Central memory CD4-positive, alpha-beta T cell (primary cell): ENCODE data around the gene COG1.
"Not testable (repeated sequence)": the region's sequence is repeated elsewhere in the genome, so short reads cannot be mapped to it uniquely, and the experiment has no call there.

ENCODE experiments used
- DNase-seq: peaks from one replicate; pipeline ENCODE4 v3.0.0; 2022
- total RNA-seq, 3 experiments: gene quantifications; one replicate each; lab custom pipeline; 2026; lab: John Stamatoyannopoulos, UW

Gene COG1, protein sequence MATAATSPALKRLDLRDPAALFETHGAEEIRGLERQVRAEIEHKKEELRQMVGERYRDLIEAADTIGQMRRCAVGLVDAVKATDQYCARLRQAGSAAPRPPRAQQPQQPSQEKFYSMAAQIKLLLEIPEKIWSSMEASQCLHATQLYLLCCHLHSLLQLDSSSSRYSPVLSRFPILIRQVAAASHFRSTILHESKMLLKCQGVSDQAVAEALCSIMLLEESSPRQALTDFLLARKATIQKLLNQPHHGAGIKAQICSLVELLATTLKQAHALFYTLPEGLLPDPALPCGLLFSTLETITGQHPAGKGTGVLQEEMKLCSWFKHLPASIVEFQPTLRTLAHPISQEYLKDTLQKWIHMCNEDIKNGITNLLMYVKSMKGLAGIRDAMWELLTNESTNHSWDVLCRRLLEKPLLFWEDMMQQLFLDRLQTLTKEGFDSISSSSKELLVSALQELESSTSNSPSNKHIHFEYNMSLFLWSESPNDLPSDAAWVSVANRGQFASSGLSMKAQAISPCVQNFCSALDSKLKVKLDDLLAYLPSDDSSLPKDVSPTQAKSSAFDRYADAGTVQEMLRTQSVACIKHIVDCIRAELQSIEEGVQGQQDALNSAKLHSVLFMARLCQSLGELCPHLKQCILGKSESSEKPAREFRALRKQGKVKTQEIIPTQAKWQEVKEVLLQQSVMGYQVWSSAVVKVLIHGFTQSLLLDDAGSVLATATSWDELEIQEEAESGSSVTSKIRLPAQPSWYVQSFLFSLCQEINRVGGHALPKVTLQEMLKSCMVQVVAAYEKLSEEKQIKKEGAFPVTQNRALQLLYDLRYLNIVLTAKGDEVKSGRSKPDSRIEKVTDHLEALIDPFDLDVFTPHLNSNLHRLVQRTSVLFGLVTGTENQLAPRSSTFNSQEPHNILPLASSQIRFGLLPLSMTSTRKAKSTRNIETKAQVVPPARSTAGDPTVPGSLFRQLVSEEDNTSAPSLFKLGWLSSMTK
- total RNA-seq, result 24.3 to 55.4 (median 39.0) reads per million in 3 experiments

DNA sequence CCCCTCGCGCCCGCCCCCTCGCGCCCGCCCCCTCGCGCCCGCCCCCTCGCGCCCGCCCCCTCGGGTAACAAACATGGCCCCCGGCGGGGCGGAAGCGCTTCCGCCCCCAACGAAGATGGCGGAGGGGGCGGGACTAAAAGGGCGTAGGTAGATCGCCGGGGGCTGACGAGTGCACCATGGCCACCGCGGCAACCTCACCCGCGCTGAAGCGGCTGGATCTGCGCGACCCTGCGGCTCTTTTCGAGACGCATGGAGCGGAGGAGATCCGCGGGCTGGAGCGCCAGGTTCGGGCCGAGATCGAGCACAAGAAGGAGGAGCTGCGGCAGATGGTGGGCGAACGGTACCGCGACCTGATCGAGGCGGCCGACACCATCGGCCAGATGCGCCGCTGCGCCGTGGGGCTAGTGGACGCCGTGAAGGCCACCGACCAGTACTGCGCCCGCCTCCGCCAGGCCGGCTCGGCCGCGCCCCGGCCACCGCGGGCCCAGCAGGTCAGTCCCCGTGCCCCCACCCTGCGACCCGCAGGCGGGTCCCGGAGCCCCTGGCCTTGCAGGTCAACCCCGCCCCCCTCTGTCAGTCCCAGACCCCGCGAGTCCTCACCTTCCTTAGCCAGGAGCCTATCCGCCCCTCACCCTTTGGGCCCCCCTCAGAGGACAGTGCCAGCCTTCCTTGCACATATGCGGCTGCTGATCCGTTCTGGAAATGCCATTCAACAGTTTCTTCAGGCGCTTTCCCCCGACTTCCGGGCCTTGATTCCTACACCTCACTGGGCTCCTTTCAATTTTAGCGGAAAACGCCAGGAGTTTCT, at the start of gene COG1:
TSS of gene COG1 (plus strand) at position 162 of the 808 bp plus-strand sequence. CDS start at position 177, 15 bp downstream.
- peak; percentile 77 for DNase-seq

DNA sequence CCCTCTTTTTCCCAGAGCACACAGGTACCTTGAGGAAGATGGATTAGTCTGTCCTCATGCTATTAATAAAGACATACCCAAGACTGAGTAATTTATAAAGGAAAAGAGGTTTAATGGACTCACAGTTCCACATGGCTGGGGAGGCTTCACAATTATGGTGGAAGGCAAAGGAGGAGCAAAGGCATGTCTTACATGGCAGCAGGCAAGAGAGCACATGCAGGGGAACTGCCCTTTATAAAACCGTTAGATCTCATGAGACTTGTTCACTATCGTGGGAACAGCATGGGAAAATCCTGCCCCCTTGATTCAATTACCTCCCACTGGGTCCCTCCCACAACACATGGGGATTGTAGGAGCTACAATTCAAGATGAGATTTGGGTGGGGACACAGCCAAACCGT, 48.6 kb upstream of the COG1 start:
- not testable (repeated sequence) for DNase-seq

DNA sequence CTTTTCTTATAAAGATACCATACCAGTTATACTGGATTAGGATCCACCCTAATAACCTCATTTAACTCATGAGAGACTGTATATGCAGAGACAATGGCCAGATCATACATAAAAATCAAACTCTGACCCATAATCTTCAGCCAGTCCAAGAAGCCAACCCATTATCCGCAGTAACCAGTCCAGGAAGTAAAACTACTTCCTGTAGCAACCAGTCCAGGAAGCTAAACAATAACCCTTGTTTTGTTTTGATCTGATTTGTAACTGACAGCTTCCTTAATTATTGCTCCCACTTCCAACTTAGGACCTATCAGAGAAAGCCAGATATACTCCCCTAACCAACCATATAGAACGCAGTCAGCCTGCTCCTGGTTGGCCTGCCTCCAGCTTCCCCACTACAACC, 47.2 kb upstream of the COG1 start:
- no peak for DNase-seq

DNA sequence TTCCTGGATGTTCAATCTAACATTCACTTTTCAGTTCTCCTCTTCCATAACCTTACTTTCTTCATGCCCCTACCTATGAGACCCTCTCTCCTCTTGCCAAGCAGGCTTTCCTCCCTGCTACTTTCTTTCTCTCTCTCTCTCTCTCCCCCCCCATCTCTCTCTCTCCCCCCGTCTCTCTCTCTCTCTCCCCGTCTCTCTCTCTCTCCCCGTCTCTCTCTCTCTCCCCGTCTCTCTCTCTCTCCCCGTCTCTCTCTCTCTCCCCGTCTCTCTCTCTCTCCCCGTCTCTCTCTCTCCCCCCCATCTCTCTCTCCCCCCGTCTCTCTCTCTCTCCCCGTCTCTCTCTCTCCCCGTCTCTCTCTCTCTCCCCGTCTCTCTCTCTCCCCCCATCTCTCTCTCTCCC, 45.1 kb upstream of the COG1 start:
- DNase-seq, result not testable (repeated sequence)

DNA sequence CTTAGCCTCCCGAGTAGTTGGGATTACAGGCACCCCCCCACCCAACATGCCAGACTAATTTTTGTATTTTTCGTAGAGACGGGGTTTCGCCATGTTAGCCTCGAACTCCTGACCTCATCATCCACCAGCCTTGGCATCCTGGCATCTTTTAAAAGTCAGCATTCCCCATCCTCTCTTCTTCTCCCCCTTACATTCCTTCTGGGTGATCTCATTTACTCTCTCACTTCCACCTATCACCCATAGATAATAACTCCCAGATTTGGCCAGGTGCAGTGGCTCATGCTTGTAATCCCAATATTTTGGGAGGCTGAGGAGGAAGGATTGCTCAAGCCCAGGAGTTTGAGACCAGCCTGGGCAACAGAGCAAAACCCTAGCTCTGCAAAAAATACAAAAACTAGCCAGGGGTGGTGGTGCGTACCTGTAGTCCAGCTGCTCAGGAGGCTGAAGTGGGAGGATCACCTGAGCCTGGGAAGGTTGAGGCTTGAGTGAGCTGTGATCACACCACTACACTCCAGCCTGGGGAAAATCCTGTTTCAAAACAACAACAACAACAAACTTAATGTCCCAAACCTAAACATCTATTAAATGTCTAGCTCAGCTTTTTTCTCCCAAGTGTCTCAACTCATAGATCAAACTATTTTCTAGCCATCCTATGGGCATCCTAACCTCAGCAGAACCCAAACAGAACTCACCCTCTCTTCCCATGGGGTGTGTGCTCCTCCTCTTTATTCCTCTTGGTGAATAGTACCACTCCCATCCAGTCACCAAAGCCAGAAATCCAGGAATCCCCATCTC, 44.1 kb upstream of the COG1 start:
- no peak for DNase-seq

DNA sequence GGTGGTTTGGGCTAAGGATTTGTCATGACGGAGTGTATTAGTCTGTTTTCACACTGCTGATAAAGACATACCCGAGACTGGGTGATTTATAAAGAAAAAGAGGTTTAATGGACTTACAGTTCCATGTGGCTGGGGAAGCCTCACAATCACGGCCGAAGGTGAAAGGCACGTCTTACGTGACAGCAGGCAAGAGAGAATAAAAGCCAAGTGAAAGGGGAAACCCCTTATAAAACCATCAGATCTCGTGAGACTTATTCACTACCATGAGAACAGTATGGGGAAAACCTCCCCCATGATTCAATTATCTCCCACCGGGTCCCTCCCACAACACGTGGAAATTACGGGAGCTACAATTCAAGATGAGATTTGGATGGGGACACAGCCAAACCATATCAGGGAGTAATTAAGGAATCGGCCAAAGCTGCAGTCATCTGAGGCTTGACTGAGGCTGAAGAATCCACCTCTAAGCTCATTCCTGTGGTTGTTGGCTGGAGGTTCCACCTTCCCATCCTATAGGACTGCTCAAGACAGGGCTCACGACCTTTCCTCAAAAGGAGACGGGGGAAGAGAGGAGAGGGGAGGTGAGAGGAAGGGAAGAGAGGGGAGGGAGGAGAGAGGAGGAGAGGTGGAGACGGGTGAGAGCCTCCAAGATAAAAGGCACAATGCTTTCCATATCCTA, 42.1 kb upstream of the COG1 start:
- DNase-seq, result not testable (repeated sequence)

DNA sequence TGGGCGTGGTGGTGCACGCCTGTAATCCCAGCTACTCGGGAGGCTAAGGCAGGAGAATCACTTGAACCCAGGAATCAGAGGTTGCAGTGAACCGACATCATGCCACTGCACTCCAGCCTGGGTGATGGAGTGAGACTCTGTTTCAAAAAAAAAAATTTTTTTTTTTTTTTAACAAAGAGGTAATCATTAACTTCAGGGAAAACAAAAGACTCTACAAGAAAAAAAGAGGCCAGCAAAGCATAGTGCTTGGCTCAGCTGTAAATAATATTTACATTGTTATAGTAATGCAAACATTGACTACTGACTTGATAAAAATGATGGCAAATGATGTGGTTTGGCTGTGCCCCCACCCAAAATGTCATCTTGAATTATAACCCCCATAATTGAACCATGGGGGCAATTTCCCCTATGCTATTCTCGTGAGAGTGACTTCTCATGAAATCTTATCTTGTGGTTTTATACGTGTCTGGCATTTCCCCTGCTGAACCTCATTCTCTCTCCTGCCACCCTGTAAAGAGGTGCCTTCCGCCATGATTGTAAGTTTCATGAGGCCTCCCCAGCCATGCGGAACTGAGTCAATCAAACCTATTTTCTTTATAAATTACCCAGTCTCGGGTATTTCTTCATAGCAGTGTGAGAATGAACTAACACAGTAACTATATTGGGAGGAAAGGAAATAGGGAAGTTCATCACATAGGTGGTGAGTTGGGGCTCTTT, 40.8 kb upstream of the COG1 start:
- DNase-seq, result no peak

DNA sequence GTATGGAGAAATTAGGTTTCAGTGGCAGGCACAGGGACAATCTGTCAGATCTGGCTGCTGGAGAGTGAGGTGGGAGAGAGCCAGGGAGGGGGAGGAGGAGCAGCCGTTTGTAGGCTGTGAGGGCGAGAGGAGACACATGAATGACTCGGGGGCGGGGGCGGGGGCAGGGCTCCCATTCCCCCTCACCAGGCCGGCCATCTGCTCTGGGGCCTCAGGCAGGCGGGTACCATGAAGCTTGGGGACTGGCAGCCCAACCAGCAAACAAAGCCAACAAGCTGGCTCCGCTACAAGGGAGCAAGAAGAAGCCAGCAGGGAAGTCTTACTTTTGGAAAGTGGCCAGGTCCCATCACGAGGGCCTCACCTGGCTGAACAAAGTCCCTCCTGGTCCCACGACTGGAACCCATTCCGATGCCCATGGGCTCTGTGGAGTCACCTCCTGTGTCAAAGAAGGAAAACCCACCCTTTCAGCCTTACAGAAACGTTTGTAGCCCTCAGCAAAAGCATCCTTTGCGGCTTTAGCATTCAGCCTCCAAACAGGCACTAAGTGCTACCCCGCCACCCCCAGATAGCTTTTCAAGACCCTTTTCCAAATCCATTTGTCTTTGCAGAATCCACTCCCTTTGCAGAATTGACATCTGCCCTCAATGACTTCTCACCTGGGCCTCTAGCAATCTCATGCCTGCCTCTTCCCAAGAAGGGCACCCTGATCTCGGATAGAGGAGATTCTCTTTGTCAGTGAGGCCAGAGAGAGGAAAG, 37.3 kb upstream of the COG1 start:
- DNase-seq, result no peak

DNA sequence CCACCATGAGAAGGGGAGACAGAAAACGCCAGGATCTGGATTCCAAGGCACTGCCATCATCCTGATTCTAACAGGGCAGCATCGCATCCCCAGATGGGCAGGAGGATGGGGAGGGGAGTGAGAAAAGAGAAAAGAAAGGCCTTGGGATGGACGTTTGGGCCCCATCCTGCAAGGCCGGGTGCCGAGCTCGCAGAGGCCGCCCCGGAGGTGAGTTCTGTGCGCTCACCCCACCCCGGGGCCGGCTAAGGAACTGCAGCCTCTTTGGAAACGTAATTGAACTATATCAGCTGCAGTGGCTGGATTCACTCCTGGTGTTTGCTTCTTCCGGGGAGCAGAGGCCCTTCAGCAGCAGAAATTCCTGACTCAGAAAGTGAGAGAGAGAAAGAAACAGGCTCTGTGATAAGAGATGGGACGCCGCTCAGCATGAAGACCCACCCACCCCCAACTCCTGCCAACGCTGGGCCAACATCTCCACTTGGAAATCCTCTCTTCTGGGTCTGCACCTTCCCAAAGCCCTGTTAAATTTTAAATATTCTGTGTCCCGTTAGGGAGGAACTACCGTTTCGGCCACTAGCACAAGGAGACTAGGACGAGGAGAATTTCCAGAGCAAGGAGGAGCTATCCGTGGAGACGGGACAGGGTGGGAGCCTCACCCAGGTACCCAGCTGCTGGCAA, 36.6 kb upstream of the COG1 start:
- peak; percentile 33 for DNase-seq

DNA sequence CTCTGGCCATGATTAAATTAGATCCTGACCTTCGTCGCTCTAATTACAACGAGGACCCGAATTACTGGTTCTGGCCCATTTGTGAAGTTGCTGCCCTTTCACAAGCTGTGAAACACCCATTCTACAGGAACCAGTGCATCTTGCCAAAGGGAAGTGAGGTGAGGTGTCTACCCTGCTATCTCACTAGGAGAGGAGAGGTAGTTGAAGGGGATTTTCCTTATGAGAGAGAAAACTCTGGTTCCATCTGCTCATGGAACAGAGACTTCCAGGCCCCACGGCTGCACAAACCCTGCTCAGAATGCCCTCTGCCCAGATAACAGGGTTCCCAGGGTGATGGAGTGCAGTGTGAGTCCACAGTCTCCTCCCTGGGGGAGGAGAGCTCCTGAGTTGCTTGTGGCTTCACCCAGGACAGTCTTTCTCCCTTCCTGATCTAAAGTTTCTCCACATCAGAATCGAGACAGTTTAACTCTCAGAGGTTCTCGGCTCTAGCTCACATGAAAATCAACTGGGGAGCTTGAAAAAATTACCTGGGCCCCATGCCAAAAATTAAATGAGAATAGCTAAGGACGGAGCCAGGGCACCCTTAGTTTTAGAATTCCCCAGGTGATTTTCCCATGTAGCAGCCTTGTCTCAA, 35.9 kb upstream of the COG1 start:
- DNase-seq, result no peak

DNA sequence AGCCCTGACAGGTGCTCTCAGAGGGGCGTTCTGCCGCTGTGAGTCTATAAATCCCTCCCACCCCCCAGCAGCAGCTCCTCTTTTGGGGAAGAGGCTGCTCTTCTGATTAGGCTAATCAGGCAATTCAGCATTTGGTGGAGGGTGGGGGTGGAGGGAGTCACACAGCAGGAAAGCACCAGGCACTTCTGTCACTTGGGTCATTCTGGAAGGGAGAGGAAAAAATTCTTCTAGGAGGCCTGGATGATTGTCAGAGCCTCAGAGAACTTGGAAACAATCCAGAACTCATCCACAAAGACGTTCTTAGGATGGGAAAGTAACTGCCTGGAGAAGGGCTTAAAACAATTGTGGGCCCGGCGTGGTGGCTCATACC, 35.3 kb upstream of the COG1 start:
- DNase-seq, result no peak

DNA sequence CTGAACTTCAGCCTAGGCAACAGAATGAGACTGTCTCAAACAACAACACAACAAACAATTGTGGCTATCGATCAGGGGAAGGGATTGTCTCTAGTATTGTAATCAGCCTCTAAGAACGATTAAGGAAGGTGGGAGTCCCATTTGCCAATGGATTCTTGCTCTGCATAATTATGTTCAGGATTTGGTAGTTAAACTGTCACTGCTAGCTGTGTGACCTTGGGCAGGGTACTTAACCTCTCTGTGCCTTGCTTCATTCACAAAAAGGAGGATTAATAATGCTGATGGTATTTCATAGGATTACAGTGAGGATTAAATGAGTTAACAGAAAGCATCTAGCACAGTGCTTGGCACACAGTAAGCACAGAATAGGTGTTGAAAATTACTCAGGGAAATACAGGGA, 34.7 kb upstream of the COG1 start:
- DNase-seq, result no peak

DNA sequence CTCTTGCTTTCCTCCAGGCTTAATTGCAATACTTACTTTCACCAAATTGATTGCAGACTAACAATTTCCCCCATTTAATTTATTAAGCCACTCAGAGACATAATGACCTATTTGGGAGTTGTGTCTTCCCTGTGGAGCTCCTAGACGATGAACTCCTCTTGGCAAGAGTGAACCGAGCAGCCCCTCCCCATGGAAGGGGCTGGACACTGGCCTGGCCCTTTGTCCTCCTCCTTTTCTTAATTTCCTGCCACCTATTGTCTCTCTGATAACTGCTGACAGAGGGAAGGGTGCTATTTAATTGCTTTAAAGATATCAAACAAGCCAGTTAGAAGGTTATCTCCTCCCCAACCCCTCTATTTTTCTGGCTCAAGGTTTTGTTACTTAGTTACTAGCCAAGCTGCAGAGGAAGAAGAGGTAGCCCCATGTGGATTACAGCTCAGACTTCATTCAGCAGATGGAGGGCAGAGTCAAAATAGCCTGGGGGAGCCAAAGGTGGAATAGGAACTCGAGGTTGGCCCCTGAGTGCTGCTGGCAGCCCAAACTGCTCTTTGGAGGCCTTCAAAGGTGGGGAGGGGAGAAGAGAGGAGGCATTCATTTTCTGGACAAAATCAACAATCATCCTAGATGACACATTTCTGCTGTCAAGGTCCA, 31.8 kb upstream of the COG1 start:
- no peak for DNase-seq

DNA sequence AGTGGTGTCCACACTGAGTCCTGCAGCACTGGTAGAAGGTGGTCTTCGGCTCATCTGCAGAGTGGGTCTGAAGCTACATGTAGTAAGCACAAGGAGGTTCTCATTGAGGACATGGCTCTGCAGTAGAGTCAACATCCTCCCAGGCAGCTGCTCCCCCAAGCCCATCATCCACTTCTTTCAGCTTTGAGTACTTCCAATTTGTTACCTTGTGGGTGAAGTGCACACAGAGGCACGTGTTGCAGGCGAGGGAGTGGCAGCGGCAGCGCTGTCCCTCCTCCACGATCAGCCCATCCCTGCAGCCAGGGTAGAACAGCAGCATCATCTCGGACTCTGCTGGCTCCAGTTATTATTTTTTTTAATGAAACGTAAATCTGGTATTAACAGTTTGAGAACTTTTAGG, 29.8 kb upstream of the COG1 start:
- no peak for DNase-seq

DNA sequence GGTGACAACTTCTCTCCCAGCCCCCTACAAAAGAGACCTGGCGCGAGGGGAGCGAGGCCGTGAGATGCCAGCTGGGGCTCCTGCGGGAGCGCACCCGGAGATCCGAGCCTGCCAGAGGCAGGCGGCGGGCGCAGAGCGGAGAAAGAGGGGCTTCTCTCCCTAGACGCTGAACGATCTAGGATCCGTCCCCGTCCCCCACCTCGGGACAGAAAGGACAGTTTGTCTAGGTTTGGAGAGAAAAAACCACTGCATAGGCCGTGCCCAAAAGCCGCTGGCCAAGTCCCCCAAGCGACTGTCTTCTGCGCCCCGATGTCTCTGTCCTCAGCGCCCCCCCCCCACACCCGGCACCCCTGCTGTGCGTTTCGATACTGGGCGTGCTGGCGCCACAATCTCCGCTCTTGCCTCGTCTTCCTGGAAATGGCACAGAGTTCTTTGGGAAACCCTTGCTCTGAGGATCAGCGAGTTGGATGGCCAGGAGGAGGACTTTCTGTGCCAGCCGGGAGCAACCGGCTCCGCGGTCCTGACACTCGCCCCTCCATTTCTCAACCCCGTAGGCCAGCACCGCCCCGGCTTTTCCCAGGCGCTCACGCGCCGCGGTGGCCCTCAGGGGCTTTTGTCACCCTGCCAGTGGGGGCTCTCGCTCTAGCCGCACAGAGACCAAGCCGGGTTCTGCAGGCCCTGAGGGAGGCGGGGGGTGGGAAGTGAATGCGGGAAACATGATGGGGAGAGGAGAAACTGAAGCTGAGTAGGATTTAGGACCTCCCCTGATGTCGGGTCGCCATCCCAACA, 27.0 kb upstream of the COG1 start:
- no peak for DNase-seq

DNA sequence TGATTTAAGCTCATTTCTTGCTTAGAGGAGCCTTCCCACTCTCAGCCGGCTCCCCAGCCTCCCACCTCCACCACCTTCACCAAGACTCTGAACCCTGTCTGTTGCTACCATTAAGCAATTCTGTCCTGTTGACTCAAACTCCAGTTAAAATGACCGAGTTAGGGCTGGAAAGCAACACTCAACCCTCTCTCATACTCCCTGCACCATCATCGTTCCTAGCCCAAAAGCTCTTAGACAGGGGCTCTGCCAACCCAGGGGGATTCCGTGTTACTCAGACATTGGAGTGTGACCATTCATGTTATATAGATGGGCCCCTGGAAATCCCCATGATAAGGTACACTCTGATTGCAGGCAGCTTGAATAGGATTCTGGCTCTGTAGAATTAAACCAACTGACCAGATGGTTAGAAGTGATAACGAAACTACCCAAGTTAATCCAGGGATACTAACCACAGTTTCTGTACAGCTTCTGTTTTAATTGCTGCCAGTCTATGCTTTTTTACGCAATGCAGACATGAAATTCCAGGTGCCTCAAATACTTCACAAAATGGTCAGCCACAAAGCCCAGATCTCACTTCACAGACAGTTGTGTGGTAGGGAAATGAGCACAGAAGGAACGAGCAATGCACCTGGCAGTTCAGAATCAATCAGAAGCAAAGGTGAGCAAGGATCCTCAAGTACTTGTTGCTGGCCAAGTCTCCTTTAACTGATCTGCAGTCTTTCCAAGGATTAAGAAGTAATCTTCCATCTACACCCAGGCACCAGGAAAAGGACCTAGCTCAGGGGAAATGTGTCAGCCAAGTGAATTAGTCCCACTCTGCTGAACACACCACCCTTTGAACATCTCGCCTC, 25.9 kb upstream of the COG1 start:
- DNase-seq, result no peak
